OCI-M2 (cell line): ENCODE measurements around the gene JAG2.

Experiments
- DNase-seq: peaks from one replicate; lab custom pipeline; 2025; ENCODE audit not compliant: unreplicated experiment; lab: John Stamatoyannopoulos, UW

JAG2 gene

GRCh38 chr14:105203701-105204100 lies 35.1 kb upstream of the JAG2 start:
- no peak for DNase-seq

- DNase-seq, result no peak
Observed at GRCh38 chr14:105203057-105203531, 34.5 kb upstream of the JAG2 start.

GRCh38 chr14:105201925-105202513 lies 33.4 kb upstream of the JAG2 start:
- DNase-seq, result no peak

- no peak for DNase-seq
Observed at GRCh38 chr14:105201156-105201924, 32.8 kb upstream of the JAG2 start.

- DNase-seq, result no peak
Observed at GRCh38 chr14:105200641-105201040, 32.1 kb upstream of the JAG2 start.

GRCh38 chr14:105200074-105200473 lies 31.5 kb upstream of the JAG2 start:
- DNase-seq, result no peak

- no peak for DNase-seq
Observed at GRCh38 chr14:105199093-105199492, 30.5 kb upstream of the JAG2 start.

GRCh38 chr14:105198588-105198987 lies 30.0 kb upstream of the JAG2 start:
- no peak for DNase-seq

GRCh38 chr14:105197211-105197641 lies 28.6 kb upstream of the JAG2 start:
- no peak for DNase-seq

- DNase-seq, result no peak
Observed at GRCh38 chr14:105196265-105196960, 27.8 kb upstream of the JAG2 start.

GRCh38 chr14:105195522-105196264 lies 27.1 kb upstream of the JAG2 start:
- no peak for DNase-seq

- DNase-seq, result no peak
Observed at GRCh38 chr14:105195051-105195450, 26.5 kb upstream of the JAG2 start.

- DNase-seq, result no peak
Observed at GRCh38 chr14:105193916-105194782, 25.6 kb upstream of the JAG2 start.

GRCh38 chr14:105192866-105193731 lies 24.5 kb upstream of the JAG2 start:
- no peak for DNase-seq

- no peak for DNase-seq
Observed at GRCh38 chr14:105187935-105188524, 19.5 kb upstream of the JAG2 start.

GRCh38 chr14:105187116-105187515 lies 18.5 kb upstream of the JAG2 start:
- no peak for DNase-seq

- no peak for DNase-seq
Observed at GRCh38 chr14:105185973-105186372, 17.4 kb upstream of the JAG2 start.

- no peak for DNase-seq
Observed at GRCh38 chr14:105185001-105185400, 16.4 kb upstream of the JAG2 start.

- DNase-seq, result no peak
Observed at GRCh38 chr14:105184461-105184860, 15.9 kb upstream of the JAG2 start.
